CD14-positive monocyte (primary cell): ENCODE measurements around the gene PLK5. TPM values are rescaled to one million over a fixed set of nuclear protein-coding genes. Genes with fewer than 3 reads are reported as not detected.

Experiments used
- DNase-seq, 3 donors: peaks; one replicate each; pipeline ENCODE4 v3.0.0-alpha.2; 2011 to 2022
- H2AFZ ChIP-seq: 2 replicates; pipeline ENCODE4 v1.6.0; 2012; ENCODE audit warnings: mild to moderate bottlenecking, low read depth, low read length, inconsistent platforms; ENCODE audit not compliant: insufficient read depth, poor library complexity, severe bottlenecking
- H3K27ac ChIP-seq, 2 donors: 1 replicate in 1 of 2; 2 replicates in 1 of 2; pipeline ENCODE4 v1.5.1; 2012 to 2013; ENCODE audit warnings: low read length in 2 of 2, control low read depth in 1 of 2, inconsistent platforms in 1 of 2, low read depth in 1 of 2, mild to moderate bottlenecking in 1 of 2
- H3K27me3 ChIP-seq, 2 donors: one replicate each; pipeline versions ENCODE4 v1.6.0 to v1.6.1; 2011 to 2013; ENCODE audit warnings: low read length in 2 of 2; ENCODE audit not compliant: control insufficient read depth in 2 of 2, insufficient read depth in 2 of 2
- H3K36me3 ChIP-seq, 2 donors: replicated peaks in 1 of 2; 1 replicate in 1 of 2; 2 replicates in 1 of 2; pipeline versions ENCODE4 v1.5.1 to v1.6.1; 2012 to 2013; ENCODE audit warnings: low read length in 2 of 2, control low read depth in 1 of 2, inconsistent platforms in 1 of 2, mild to moderate bottlenecking in 1 of 2; ENCODE audit not compliant: insufficient read depth in 2 of 2, control insufficient read depth in 1 of 2
- H3K4me1 ChIP-seq, 2 donors: 1 replicate in 1 of 2; 2 replicates in 1 of 2; pipeline versions ENCODE4 v1.5.1 to v1.6.1; 2012 to 2013; ENCODE audit warnings: low read length in 2 of 2, control low read depth in 1 of 2, inconsistent platforms in 1 of 2, mild to moderate bottlenecking in 1 of 2, moderate library complexity in 1 of 2; ENCODE audit not compliant: insufficient read depth in 2 of 2, control insufficient read depth in 1 of 2
- H3K4me2 ChIP-seq: replicated peaks from 2 replicates; pipeline ENCODE3; 2012; ENCODE audit warnings: low read length, moderate library complexity, mild to moderate bottlenecking; ENCODE audit not compliant: poor library complexity, severe bottlenecking; ENCODE audit errors: extremely low read depth
- H3K4me3 ChIP-seq, 3 experiments: fragments of 200-600 bp in 1 of 3; sonication (generic) in 1 of 3; replicated peaks in 1 of 3; 1 replicate in 2 of 3; 2 replicates in 1 of 3; pipeline ENCODE4 v1.5.1; 2011 to 2013; ENCODE audit warnings: low read length in 3 of 3, mild to moderate bottlenecking in 3 of 3, control low read depth in 2 of 3, low read depth in 2 of 3, inconsistent platforms in 1 of 3, moderate library complexity in 1 of 3
- H3K79me2 ChIP-seq: 2 replicates; pipeline ENCODE4 v1.6.0; 2012; ENCODE audit warnings: mild to moderate bottlenecking, control low read depth, inconsistent platforms, low read length, moderate library complexity; ENCODE audit not compliant: insufficient read depth
- H3K9ac ChIP-seq: 2 replicates; pipeline ENCODE4 v1.6.0; 2017; ENCODE audit warnings: low read length, mild to moderate bottlenecking; ENCODE audit not compliant: insufficient read depth, poor library complexity, severe bottlenecking
- H3K9me3 ChIP-seq, 2 donors: replicated peaks in 1 of 2; 1 replicate in 1 of 2; 2 replicates in 1 of 2; pipeline versions ENCODE4 v1.5.1 to v1.6.1; 2012 to 2013; ENCODE audit warnings: low read length in 2 of 2, control low read depth in 1 of 2; ENCODE audit not compliant: control insufficient read depth in 1 of 2, insufficient read depth in 1 of 2
- H4K20me1 ChIP-seq: 2 replicates; pipeline ENCODE4 v1.6.0; 2012; ENCODE audit warnings: mild to moderate bottlenecking, low read length, control low read depth, moderate library complexity; ENCODE audit not compliant: insufficient read depth
- H3K27ac Mint-ChIP-seq, 7 donors: one replicate each; pipeline ENCODE4 v1.8.0; 2020; ENCODE audit warnings: mild to moderate bottlenecking in 7 of 7, mixed read lengths in 7 of 7, moderate library complexity in 6 of 7, inconsistent platforms in 2 of 7
- H3K27me3 Mint-ChIP-seq, 3 donors: one replicate each; pipeline ENCODE4 v1.8.0; 2021 to 2022; ENCODE audit warnings: low read depth in 3 of 3, mild to moderate bottlenecking in 3 of 3, mixed read lengths in 3 of 3, moderate library complexity in 3 of 3, inconsistent platforms in 1 of 3
- H3K36me3 Mint-ChIP-seq, 2 donors: one replicate each; pipeline ENCODE4 v1.8.0; 2020; ENCODE audit warnings: mixed read lengths in 2 of 2, inconsistent platforms in 1 of 2, mild to moderate bottlenecking in 1 of 2
- H3K4me1 Mint-ChIP-seq: one replicate; pipeline ENCODE4 v1.8.0; 2020; ENCODE audit warnings: mild to moderate bottlenecking, mixed read lengths
- H3K4me3 Mint-ChIP-seq, 2 donors: one replicate each; pipeline ENCODE4 v1.8.0; 2020; ENCODE audit warnings: mild to moderate bottlenecking in 2 of 2, mixed read lengths in 2 of 2, moderate library complexity in 1 of 2
- H3K9me3 Mint-ChIP-seq, 7 donors: one replicate each; pipeline ENCODE4 v1.8.0; 2020 to 2022; ENCODE audit warnings: mixed read lengths in 7 of 7, mild to moderate bottlenecking in 6 of 7, moderate library complexity in 6 of 7, inconsistent platforms in 2 of 7
- CTCF ChIP-seq: fragments of 200-600 bp; IDR thresholded peaks from one replicate; pipeline ENCODE4 v1.8.0; 2022; ENCODE audit warnings: antibody characterized with exemption, mild to moderate bottlenecking
- WGBS: methylation state at CpG from one replicate; pipeline ENCODE4 v1.1.5; 2013; ENCODE audit warnings: missing lambda C conversion rate; ENCODE audit not compliant: insufficient coverage; 5-methylcytosine and 5-hydroxymethylcytosine counted together
- intact Hi-C, 2 donors: fragments of 100-400 bp; cut with micrococcal nuclease; formaldehyde crosslinking; loops; one replicate each; pipeline versions ENCODE4 v1.15.0 to v1.15.1; 2023
- polyA plus RNA-seq, 3 donors: library from polyadenylated mRNA; depleted of rRNA in 1 of 3; unstranded in 2 of 3; stranded (reverse) in 1 of 3; fragments of 300-500 nt in 2 of 3; fragments of >200 nt in 1 of 3; fragmentation: Illumina TruSeq in 2 of 3; gene quantifications; 1 replicate in 2 of 3; 2 replicates in 1 of 3; pipeline ENCODE4 v1.2.3, GENCODE V29; 2012 to 2021

PLK5 gene
- polyA plus RNA-seq, 3 donors = not detected

DNA sequence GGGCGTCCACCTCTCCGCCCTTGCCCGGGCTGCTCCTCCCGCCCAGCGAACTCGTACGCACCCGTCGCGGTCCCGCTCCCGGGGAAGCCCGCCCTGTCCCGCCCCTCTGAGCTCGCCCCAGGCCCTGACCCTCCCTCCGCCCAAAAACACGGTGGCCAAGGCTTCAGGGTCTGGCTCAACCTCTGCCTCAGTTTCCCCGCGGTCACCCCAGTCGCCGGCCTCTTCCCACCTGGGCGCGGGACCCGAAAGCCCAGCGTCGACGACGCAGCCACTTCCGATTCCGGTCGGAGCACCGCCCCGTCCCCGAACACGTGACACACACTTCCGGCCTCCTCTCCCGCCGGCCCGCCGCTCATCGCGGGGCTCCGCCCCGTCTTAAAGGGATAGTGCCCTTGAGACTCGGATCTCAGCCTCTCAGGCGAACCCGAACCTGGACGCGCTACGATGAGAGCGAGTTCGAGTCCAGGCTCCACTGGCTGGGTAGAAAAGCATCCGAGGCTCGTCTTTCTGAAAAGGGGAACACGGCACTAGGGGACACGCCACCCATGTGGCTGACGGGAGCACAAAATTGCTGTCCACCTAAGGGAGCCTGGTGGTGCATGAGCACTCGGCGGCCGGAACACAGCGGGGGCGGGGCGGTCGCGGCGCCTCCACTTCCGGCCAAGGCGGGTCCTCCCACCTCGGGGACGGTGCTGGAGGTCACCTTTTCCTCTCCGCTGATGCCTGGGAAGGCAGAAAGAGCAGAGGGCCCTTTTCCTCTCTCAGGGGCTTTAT lies 44.8 kb upstream of the PLK5 start, which contains the start of gene C19orf25:
TSS of gene C19orf25 (minus strand) at position 282 of the 774 bp plus-strand sequence. CDS start 312 bp downstream, outside the sequence.
- H3K4me1 Mint-ChIP-seq = peaks cover 28% of the 10 kb centered on the region
- peaks cover 3 to 6% (median 5%) of the 10 kb centered on the region in 3 donors for H3K27me3 Mint-ChIP-seq
- peak; percentile 89 to 91 (median 90) for DNase-seq

More for the DNA sequence above, 44.8 kb upstream of the PLK5 start, which contains the start of gene C19orf25:
- H2AFZ ChIP-seq = peak within 1 kb of the TSS; percentile 88
- H4K20me1 ChIP-seq = peaks cover 27% of the 10 kb centered on the region
- H3K4me3 Mint-ChIP-seq = peak within 1 kb of the TSS; percentile 93 to 98
- H3K79me2 ChIP-seq = peaks cover 29% of the 10 kb centered on the region
- H3K27ac Mint-ChIP-seq = peak within 1 kb of the TSS; percentile 93 to 99 (median 97)
- no peaks in the 10 kb centered on the region for H3K9me3 ChIP-seq
- peak within 1 kb of the TSS; percentile 83 for H3K9ac ChIP-seq
- peak within 1 kb of the TSS; percentile 80 for H3K4me2 ChIP-seq
- WGBS = under 1% methylated on average over 60 of the region's 71 CpGs
- H3K27ac ChIP-seq = peak within 1 kb of the TSS; percentile 51 to 86
- peaks cover 20 to 28% of the 10 kb centered on the region in 2 donors for H3K4me1 ChIP-seq
- H3K36me3 ChIP-seq = peaks cover 18 to 27% of the 10 kb centered on the region in 2 donors
- no peaks in the 10 kb centered on the region for H3K27me3 ChIP-seq
- H3K4me3 ChIP-seq = peak within 1 kb of the TSS; percentile 68 to 76 (median 70)
- TF ChIP-seq CTCF = no peak
- H3K9me3 Mint-ChIP-seq = peaks cover 0 to 4% (median 0%) of the 10 kb centered on the region in 7 donors
- peaks cover 17 to 34% of the 10 kb centered on the region in 2 donors for H3K36me3 Mint-ChIP-seq
- intact Hi-C loops = loop anchor here (1.0 to 5.0 kb wide), 2 partner anchors 37 to 41 kb away; partner anchors contain the start of gene RPS15 (in 1 of the 2)
